Tibial artery (tissue), 4 donors: ENCODE measurements around the gene MELTF.

Experiments used
- DNase-seq, 2 donors: peaks; one replicate each; pipeline ENCODE4 v3.0.0-alpha.2; 2019
- H3K27ac ChIP-seq, 2 donors: fragments of 200-600 bp; sonication (generic) in 1 of 2; 1 replicate in 1 of 2; 2 replicates in 1 of 2; pipeline ENCODE4 v1.5.1; 2018 to 2019; ENCODE audit warnings: mild to moderate bottlenecking in 1 of 2
- H3K27me3 ChIP-seq, 2 donors: fragments of 200-600 bp; sonication (generic) in 1 of 2; one replicate each; pipeline versions ENCODE4 v1.5.1 to v1.6.0; 2016 to 2019
- H3K36me3 ChIP-seq, 3 donors: fragments of 200-600 bp; sonication (generic) in 2 of 3; one replicate each; pipeline ENCODE4 v1.5.1; 2016 to 2019; ENCODE audit warnings: mild to moderate bottlenecking in 2 of 3
- H3K4me1 ChIP-seq, 4 donors: fragments of 200-600 bp; sonication (generic) in 2 of 4; 1 replicate in 3 of 4; 2 replicates in 1 of 4; pipeline ENCODE4 v1.5.1; 2016 to 2019
- H3K4me3 ChIP-seq, 2 donors: fragments of 200-600 bp; sonication (generic) in 1 of 2; 1 replicate in 1 of 2; 2 replicates in 1 of 2; pipeline ENCODE4 v1.5.1; 2018 to 2019; ENCODE audit warnings: mild to moderate bottlenecking in 2 of 2
- H3K9me3 ChIP-seq, 3 donors: fragments of 200-600 bp; sonication (generic) in 1 of 3; one replicate each; pipeline ENCODE4 v1.5.1; 2016 to 2019
- intact Hi-C: fragments of 100-400 bp; cut with DNase I; formaldehyde crosslinking; loops from one replicate; pipeline ENCODE4 v1.15.0; 2023; ENCODE audit warnings: low total_unique reads
- TF ChIP-seq, protein P1 (sequence below), 2 experiments: fragments of 200-600 bp in 1 of 2; fragments of 450-650 bp in 1 of 2; IDR thresholded peaks; one replicate each; pipeline ENCODE4 v1.5.1; 2017 to 2019; ENCODE audit warnings: antibody characterized with exemption in 2 of 2, mild to moderate bottlenecking in 1 of 2, moderate library complexity in 1 of 2

The MELTF gene

DNA sequence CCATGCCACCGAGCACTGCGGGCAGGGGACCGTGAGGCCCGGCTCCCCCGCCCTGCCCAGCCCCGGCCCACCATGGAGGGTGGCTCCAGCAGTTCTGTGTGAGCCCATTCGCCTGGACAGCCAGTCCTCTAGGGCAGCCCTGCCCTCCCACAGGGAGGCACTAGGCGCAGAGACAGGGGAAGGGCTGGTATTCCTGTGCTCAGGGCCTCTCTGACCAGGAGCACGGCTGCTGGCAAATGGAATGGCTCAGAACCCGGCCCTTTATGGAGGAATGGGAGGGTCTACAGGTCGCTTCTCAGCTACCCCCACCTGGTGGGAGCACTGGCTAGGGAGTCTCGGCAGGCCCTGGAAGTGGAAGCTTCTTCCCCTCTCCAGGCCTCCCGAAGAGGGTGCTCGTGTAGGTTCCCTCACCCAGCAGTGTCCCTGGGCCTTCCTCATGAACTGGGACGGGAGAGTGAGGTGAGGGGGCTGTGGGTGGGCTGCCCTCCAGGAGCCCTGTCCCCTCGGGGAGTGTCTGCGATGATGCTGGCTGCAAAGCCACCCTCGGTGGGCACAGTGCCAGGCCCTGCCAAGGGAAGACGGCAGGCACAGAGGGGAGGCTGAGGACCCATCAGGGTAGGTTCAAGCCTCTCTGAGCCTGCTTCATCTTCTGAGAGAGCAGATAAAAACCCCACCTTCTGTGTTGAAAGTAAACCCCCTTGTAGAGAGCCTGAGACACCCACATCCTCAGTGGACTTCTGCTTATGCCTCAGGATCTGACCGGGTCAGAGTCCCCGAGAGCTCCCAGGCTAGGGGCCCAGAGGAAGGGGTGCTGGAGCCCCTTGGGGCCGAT lies 1.5 kb downstream of the MELTF start:
- Histone ChIP-seq H3K36me3 (peaks cover 0 to 4% (median 0%) of the 10 kb centered on the region in 3 donors), H3K4me3 (peak overlapping the region; percentile 36 to 49), H3K9me3 (no peaks in the 10 kb centered on the region), H3K27me3 (peaks cover 0 to 58% of the 10 kb centered on the region in 2 donors), H3K4me1 (peaks cover 0 to 36% (median 23%) of the 10 kb centered on the region in 4 donors), H3K27ac (no peak overlapping the region)
- TF ChIP-seq, protein P1, sequence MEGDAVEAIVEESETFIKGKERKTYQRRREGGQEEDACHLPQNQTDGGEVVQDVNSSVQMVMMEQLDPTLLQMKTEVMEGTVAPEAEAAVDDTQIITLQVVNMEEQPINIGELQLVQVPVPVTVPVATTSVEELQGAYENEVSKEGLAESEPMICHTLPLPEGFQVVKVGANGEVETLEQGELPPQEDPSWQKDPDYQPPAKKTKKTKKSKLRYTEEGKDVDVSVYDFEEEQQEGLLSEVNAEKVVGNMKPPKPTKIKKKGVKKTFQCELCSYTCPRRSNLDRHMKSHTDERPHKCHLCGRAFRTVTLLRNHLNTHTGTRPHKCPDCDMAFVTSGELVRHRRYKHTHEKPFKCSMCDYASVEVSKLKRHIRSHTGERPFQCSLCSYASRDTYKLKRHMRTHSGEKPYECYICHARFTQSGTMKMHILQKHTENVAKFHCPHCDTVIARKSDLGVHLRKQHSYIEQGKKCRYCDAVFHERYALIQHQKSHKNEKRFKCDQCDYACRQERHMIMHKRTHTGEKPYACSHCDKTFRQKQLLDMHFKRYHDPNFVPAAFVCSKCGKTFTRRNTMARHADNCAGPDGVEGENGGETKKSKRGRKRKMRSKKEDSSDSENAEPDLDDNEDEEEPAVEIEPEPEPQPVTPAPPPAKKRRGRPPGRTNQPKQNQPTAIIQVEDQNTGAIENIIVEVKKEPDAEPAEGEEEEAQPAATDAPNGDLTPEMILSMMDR (IDR thresholded peaks at IDR 0.05) = no peak
- intact Hi-C loops = no loop called here
- no peak for DNase-seq

DNA sequence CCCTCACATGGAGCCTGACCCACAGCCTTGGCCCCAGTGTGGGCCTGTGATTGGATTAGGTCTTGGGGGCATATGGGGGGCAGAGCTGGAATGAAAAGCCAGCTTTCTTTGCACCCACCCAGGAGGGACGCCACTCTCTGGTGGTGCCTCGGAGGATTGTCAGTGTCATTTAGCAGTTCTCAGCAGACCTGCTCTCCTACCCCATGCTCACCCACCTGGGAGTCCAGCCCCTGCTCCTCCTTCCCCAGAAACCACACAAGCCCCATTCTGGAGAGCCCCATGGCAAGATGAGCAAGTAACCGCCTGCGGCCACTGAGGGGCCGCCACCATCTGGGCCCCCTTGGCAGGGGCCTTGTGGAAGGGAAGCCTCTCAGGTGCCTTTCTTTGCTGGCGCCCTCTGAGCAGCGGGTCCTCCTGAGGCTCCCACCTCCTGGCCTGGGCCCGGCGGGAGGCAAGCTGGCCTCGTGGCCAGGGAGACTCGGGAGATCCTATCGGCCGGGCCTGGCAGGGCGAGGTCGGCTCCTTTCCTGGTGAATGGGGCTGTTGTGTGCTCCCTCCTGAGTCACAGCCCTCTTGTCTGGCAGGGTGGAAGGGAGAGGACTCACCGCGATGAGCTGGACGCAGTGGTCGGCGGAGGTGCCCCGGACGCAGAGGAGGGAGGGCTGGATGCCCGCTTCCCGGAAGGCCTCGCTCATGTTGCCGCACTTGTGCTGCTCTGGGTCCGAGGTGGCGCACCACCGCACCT lies 2.3 kb downstream of the MELTF start:
- H3K27ac ChIP-seq = no peak overlapping the region
- TF ChIP-seq, protein P1 (IDR thresholded peaks at IDR 0.05) = no peak
- DNase-seq = no peak
- peaks cover 0 to 43% (median 23%) of the 10 kb centered on the region in 4 donors for H3K4me1 ChIP-seq
- H3K9me3 ChIP-seq = no peaks in the 10 kb centered on the region
- intact Hi-C loops = no loop called here
- peaks cover 0 to 66% of the 10 kb centered on the region in 2 donors for H3K27me3 ChIP-seq
- peaks cover 0 to 4% (median 0%) of the 10 kb centered on the region in 3 donors for H3K36me3 ChIP-seq
- no peak overlapping the region for H3K4me3 ChIP-seq

DNA sequence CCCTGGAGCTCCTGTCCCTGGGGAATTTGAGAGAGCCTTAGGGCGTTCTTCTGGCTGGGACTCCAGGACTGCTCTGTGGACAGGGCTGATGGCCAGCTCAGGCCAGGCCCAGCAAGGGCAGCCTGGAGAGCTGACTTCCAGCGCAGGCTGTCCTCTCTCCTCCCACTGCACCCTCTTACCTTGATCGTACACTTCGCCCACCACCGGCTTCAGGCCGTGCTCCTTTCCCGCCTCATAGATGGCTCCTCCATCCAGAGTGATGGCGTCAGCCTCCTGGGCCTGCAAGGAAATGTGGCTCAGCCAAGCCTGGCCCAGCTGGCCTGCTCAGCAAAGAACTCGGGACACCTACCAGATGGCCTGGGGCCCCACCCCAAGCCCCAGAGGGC lies 3.1 kb downstream of the MELTF start:
- Histone ChIP-seq H3K36me3 (peaks cover 0 to 4% (median 0%) of the 10 kb centered on the region in 3 donors), H3K27ac (no peak overlapping the region), H3K27me3 (peaks cover 0 to 74% of the 10 kb centered on the region in 2 donors), H3K4me3 (no peak overlapping the region), H3K4me1 (peaks cover 0 to 44% (median 19%) of the 10 kb centered on the region in 4 donors), H3K9me3 (no peaks in the 10 kb centered on the region)
- TF ChIP-seq, protein P1 (IDR thresholded peaks at IDR 0.05) = no peak
- intact Hi-C loops = no loop called here
- DNase-seq = peak in 1 of 2 donors; percentile 54

DNA sequence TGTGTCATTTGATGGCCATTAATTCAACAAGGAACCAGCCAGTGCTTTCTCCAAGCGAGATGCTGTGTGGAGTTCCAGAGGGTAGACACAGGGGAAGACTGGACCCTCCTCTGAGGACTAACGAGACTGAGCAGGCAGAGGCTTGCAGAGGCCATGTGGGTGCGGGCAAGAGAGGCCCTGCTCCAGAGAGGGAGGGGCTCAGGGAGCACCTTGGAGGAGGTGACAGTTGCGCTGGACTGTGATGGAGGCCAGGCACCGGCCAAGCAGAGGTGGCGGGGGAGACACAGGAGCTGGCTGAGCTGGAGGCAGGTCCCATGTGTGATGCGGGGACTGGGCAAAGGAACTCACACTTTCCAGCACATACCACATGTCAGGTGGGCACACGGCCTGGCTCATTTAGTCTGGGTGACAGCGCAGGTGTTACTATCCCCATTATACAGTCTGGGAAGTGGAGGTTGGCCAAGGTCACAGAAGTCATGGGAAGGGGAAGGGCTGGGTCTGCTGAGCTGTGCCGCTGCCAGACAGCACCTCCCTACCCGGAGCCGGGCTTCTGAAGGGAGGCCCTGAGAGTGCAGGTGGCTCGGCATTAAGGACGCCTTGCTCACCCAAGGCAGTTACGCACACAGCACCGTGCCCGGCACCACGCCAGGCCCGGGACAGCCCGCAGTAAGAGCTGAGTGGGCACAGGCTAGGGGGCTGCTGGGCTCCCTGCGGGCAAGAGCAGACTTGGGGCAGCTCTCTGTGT lies 3.7 kb downstream of the MELTF start:
- Histone ChIP-seq H3K27ac (no peak overlapping the region), H3K36me3 (peaks cover 0 to 4% (median 0%) of the 10 kb centered on the region in 3 donors), H3K4me1 (peaks cover 0 to 39% (median 17%) of the 10 kb centered on the region in 4 donors), H3K27me3 (peaks cover 0 to 79% of the 10 kb centered on the region in 2 donors), H3K4me3 (no peak overlapping the region), H3K9me3 (no peaks in the 10 kb centered on the region)
- TF ChIP-seq, protein P1 (IDR thresholded peaks at IDR 0.05) = no peak
- DNase-seq = no peak
- intact Hi-C loops = no loop called here
